MCF 10A (cell line): Measurements from ENCODE around the gene EVC2. TPM values are rescaled to one million over a fixed set of nuclear protein-coding genes. Genes with fewer than 3 reads are reported as not detected.

Source experiments
- BruUV-seq: library from RNA; stranded (reverse); fragments of 400-500 nt; replicated peaks from 2 replicates; lab custom pipeline; 2021; lab: Mats Ljungman, UMichigan
- CTCF ChIA-PET: fragments of 300-600 bp; sonication (Branson Sonifier 250); formaldehyde crosslinking; extraction: SDS; loops from one replicate; lab custom pipeline; 2021; ENCODE audit warnings: antibody characterized with exemption, inconsistent platforms; lab: Yijun Ruan, JAX
- POLR2A ChIA-PET: fragments of 300-600, 350-650 bp; sonication (Branson Sonifier 250); formaldehyde crosslinking; extraction: SDS; loops from one replicate; lab custom pipeline; 2020; ENCODE audit warnings: antibody characterized with exemption, inconsistent platforms; lab: Yijun Ruan, JAX
- DNase-seq: peaks from one replicate; pipeline ENCODE4 v3.0.0-alpha.2; 2018; ENCODE audit not compliant: unreplicated experiment
- H3K27ac Mint-ChIP-seq: one replicate; pipeline ENCODE4 v1.8.0; 2022; ENCODE audit warnings: mild to moderate bottlenecking, low read depth, mixed read lengths; ENCODE audit not compliant: unreplicated experiment
- H3K27me3 Mint-ChIP-seq: one replicate; pipeline ENCODE4 v1.8.0; 2022; ENCODE audit warnings: mixed read lengths; ENCODE audit not compliant: insufficient read depth, unreplicated experiment
- H3K36me3 Mint-ChIP-seq: one replicate; pipeline ENCODE4 v1.8.0; 2022; ENCODE audit warnings: mild to moderate bottlenecking, moderate library complexity, mixed read lengths; ENCODE audit not compliant: insufficient read depth, unreplicated experiment
- H3K4me1 Mint-ChIP-seq: one replicate; pipeline ENCODE4 v1.8.0; 2022; ENCODE audit warnings: mixed read lengths; ENCODE audit not compliant: insufficient read depth, unreplicated experiment
- H3K4me3 Mint-ChIP-seq: one replicate; pipeline ENCODE4 v1.8.0; 2022; ENCODE audit warnings: mild to moderate bottlenecking, moderate library complexity, mixed read lengths; ENCODE audit not compliant: unreplicated experiment
- H3K9me3 Mint-ChIP-seq: one replicate; pipeline ENCODE4 v1.8.0; 2022; ENCODE audit warnings: mixed read lengths; ENCODE audit not compliant: unreplicated experiment
- intact Hi-C: fragments of 100-400 bp; cut with micrococcal nuclease; formaldehyde crosslinking; loops from 2 replicates; pipeline ENCODE4 v1.14.1; 2022
- total RNA-seq: library from RNA; stranded (reverse); gene quantifications from 2 replicates; pipeline ENCODE4 v1.2.3, GENCODE V29; 2022
- TF ChIP-seq, protein P1 (sequence below): fragments of 200-600 bp; IDR thresholded peaks from one replicate; pipeline ENCODE4 v1.8.0; 2022; ENCODE audit warnings: antibody characterized with exemption, mild to moderate bottlenecking; ENCODE audit not compliant: unreplicated experiment

The EVC2 gene
- total RNA-seq, 1 experiment from 2014 or later = 5.5 TPM

DNA sequence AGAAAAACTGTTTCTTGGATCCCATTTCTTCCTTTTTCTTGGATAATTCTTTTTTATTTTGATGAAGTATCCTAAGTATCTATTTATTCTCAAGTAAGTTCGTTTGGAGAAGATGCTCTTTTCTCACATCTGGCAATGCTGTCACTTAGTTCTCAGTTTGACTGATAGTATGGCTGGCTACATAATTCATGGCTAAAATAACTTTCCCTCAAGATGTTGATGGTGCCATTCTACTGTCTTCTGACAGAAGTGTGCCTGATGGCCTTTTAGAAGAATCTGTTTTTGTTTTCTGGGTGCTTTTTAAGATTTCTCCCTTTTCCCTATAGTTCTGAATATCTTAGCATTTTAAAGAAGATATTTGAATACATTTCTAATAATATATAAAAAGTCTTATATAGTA, 41.6 kb downstream of the EVC2 start:
- Mint-ChIP-seq H3K27ac (no peak overlapping the region), H3K27me3 (no peaks in the 10 kb centered on the region)

GRCh38 chr4:5664778-5665177, 43.6 kb downstream of the EVC2 start:
- Mint-ChIP-seq H3K9me3 (no peaks in the 10 kb centered on the region), H3K27ac (no peak overlapping the region), H3K27me3 (no peaks in the 10 kb centered on the region), H3K36me3 (peaks cover 24% of the 10 kb centered on the region), H3K4me3 (no peak overlapping the region), H3K4me1 (no peaks in the 10 kb centered on the region)
- ChIA-PET POLR2A (no interaction called here), CTCF (interaction anchor here (0.6 kb wide), 2 partner anchors 30 to 72 kb away, joined by 3 read pairs; no protein-coding TSS in a partner anchor)
- no TSS peak for BruUV-seq
- intact Hi-C loops = no loop called here
- TF ChIP-seq, protein P1, sequence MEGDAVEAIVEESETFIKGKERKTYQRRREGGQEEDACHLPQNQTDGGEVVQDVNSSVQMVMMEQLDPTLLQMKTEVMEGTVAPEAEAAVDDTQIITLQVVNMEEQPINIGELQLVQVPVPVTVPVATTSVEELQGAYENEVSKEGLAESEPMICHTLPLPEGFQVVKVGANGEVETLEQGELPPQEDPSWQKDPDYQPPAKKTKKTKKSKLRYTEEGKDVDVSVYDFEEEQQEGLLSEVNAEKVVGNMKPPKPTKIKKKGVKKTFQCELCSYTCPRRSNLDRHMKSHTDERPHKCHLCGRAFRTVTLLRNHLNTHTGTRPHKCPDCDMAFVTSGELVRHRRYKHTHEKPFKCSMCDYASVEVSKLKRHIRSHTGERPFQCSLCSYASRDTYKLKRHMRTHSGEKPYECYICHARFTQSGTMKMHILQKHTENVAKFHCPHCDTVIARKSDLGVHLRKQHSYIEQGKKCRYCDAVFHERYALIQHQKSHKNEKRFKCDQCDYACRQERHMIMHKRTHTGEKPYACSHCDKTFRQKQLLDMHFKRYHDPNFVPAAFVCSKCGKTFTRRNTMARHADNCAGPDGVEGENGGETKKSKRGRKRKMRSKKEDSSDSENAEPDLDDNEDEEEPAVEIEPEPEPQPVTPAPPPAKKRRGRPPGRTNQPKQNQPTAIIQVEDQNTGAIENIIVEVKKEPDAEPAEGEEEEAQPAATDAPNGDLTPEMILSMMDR = no peak
- DNase-seq = no peak

More for the DNA sequence above, 41.6 kb downstream of the EVC2 start:
- BruUV-seq = no TSS peak
- ChIA-PET POLR2A (no interaction called here), CTCF (interaction anchor here (0.7 kb wide), 1 partner anchor 121 kb away, joined by 3 read pairs; no protein-coding TSS in a partner anchor)
- intact Hi-C loops = no loop called here
- H3K9me3 Mint-ChIP-seq = no peaks in the 10 kb centered on the region
- TF ChIP-seq, protein P1 = no peak
- H3K4me1 Mint-ChIP-seq = no peaks in the 10 kb centered on the region
- H3K4me3 Mint-ChIP-seq = no peak overlapping the region
- peaks cover 18% of the 10 kb centered on the region for H3K36me3 Mint-ChIP-seq
- DNase-seq = no peak

GRCh38 chr4:5662555-5662954, 45.8 kb downstream of the EVC2 start:
- DNase-seq = no peak
- H3K4me1 Mint-ChIP-seq = no peaks in the 10 kb centered on the region
- POLR2A ChIA-PET = no interaction called here
- intact Hi-C loops = no loop called here
- H3K4me3 Mint-ChIP-seq = no peak overlapping the region
- no peak overlapping the region for H3K27ac Mint-ChIP-seq
- BruUV-seq = no TSS peak
- TF ChIP-seq, protein P1 = no peak
- CTCF ChIA-PET = no interaction called here
- peaks cover 31% of the 10 kb centered on the region for H3K36me3 Mint-ChIP-seq
- H3K27me3 Mint-ChIP-seq = no peaks in the 10 kb centered on the region
- no peaks in the 10 kb centered on the region for H3K9me3 Mint-ChIP-seq

- POLR2A ChIA-PET = no interaction called here
- no TSS peak for BruUV-seq
- CTCF ChIA-PET = no interaction called here
- intact Hi-C loops = no loop called here
- no peak overlapping the region for H3K4me3 Mint-ChIP-seq
- peaks cover 31% of the 10 kb centered on the region for H3K36me3 Mint-ChIP-seq
- TF ChIP-seq, protein P1 = no peak
- H3K9me3 Mint-ChIP-seq = peaks cover 4% of the 10 kb centered on the region
- no peak for DNase-seq
- H3K27ac Mint-ChIP-seq = no peak overlapping the region
- H3K27me3 Mint-ChIP-seq = no peaks in the 10 kb centered on the region
- H3K4me1 Mint-ChIP-seq = no peaks in the 10 kb centered on the region
Observed at GRCh38 chr4:5661237-5661636, 47.1 kb downstream of the EVC2 start.
